Vagina (tissue), 2 donors: ENCODE data around the gene RGS3.

Experiments
- CTCF ChIP-seq, 3 experiments: fragments of 450-650 bp in 2 of 3; fragments of 200-600 bp in 1 of 3; sonication (generic) in 1 of 3; IDR thresholded peaks; one replicate each; pipeline ENCODE4 v1.5.1; 2017 to 2019; ENCODE audit warnings: antibody characterized with exemption in 3 of 3, mild to moderate bottlenecking in 2 of 3, moderate library complexity in 2 of 3
- POLR2A ChIP-seq, 2 donors: fragments of 450-650 bp; IDR thresholded peaks; one replicate each; pipeline ENCODE4 v1.6.1; 2017; ENCODE audit warnings: antibody characterized with exemption in 2 of 2, mild to moderate bottlenecking in 2 of 2, moderate library complexity in 2 of 2
- POLR2AphosphoS5 ChIP-seq, 2 donors: sonication (generic); formaldehyde crosslinking; IDR thresholded peaks; one replicate each; pipeline ENCODE4 v1.9.0; 2017; ENCODE audit warnings: antibody characterized with exemption in 2 of 2, mild to moderate bottlenecking in 2 of 2, low read depth in 1 of 2; ENCODE audit not compliant: insufficient read depth in 1 of 2

GRCh38 chr9:113628621-113629020 is 165.1 kb downstream of the RGS3 start:
- no peak for TF ChIP-seq CTCF (IDR thresholded peaks at IDR 0.05)
- no peak for TF ChIP-seq POLR2A (IDR thresholded peaks at IDR 0.05)
- TF ChIP-seq POLR2AphosphoS5 (IDR thresholded peaks at IDR 0.05; ENCODE audit: insufficient read depth in 1 of 2, low read depth in 1 of 2), result no peak
